ENCODE results near the gene ZNF195.
"Not testable (repeated sequence)": the region's sequence is repeated elsewhere in the genome, so short reads cannot be mapped to it uniquely, and the experiment has no call there.

ZNF195 gene

DNA sequence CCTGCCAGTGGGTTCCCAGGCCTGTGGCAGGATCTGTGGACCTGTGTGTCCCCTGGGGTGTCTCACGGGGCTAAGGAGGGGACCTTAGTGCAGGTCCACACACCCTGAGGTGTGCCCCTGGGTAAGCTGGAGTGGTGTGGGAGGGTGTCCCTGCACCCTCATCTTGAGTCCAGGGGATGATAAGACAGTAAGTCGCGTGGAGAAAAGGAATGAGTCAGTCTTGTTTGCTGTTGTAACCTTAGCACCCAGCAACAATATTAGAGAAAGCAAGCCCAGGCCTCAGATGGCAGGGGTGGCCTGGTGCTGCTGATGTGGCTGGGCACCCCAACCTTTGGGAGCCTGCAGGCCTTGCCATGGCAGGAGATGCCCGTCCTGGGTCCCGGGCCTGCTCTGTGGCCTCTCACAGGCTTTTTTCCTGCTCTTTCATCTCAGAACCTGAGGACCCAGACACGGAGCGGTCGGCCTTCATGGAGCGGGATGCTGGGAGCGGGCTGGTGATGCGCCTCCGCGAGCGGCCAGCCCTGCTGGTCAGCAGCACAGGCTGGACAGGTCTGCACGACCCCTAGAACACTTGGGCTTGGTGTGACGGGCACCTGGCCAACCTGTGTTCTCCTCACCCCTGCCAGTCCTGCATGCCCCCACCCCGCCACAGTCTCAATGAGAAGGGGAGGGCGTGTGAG lies 23.4 kb upstream of the ZNF195 start:
- DNase-seq, result not testable (repeated sequence)

DNA sequence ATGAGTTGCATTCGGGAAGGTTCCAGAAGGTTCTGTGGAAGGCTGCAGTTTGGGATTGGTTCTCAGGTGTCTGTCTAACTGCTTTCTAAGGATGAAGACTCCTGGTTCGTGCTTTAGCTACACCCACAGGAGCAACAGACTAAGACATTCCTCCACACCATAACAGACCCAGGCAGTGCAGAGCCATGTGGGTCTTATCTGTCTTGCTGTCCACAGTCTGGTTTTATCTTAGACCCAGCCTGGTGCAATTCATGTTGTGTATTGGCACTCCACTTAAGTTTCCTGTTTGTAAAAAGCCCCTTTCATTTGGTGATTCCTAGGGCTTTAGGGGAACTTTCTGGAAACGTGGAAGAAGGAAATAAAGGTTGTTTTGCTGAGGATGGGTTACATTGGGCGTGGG lies 22.1 kb upstream of the ZNF195 start:
- DNase-seq, result not testable (repeated sequence)

DNA sequence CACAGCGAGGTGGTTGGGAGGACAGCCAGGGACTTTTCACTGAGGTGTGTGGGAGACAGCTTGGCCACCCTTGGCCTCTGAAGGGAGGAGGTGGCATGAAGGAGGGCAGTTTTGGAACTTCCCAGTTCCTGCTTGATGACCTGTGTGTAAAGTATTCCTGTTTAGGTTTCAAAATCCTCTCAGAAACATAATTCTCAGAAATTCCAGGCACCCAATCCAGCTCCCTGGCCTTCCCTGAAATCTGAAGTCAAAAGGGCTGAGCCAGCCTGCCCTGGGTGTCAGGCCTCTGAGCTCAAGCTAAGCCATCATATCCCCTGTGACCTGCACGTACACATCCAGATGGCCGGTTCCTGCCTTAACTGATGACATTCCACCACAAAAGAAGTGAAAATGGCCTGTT lies 19.6 kb upstream of the ZNF195 start:
- not testable (repeated sequence) for DNase-seq

DNA sequence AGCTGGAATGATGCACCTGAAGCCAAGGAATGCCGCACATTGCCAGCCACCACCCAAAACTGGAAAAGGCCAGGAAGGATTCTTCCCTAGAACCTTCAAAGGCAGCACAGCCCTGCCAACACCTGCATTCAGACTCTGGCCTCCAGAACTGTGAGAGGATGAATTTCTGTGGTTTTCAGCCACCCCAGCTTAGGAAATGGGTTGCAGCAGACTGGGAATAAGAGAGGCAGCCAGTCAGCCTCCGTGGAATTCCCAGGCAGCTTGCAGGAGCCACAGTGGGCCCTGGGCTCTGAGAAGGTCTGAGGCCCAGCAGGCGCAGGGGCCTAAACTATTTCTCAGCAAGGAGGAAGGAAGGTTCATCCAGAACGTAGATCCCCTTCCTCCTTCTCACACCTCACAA lies 19.2 kb upstream of the ZNF195 start:
- DNase-seq, result not testable (repeated sequence)

DNA sequence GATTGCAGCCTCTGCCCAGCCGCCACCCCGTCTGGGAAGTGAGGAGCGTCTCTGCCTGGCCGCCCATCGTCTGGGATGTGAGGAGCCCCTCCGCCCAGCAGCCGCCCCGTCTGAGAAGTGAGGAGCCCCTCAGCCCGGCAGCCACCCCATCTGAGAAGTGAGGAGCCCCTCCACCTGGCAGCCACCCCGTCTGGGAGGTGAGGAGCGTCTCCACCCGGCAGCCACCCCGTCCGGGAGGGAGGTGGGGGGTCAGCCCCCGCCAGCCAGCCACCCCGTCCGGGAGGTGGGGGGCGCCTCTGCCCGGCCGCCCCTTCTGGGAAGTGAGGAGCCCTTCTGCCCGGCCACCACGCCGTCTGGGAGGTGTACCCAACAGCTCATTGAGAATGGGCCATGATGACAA lies 18.3 kb upstream of the ZNF195 start:
- not testable (repeated sequence) for DNase-seq

DNA sequence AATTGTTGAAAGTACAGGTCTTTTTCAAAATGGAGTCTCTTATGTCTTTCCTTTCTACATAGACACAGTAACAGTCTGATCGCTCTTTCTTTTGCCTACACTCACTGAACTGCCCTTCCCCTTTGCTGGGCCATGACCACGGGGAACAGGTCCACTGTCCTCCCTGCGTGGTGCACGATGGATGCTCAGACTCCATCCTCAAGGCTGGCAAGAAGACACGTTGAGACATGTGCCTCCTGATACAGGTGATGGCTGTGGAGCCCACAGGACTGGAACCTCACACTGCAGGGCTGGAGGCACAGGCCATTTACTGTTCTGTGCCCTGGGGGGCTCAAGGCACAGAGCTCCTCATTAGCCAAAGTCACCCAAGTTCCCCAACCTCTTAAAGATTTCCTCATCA lies 16.5 kb upstream of the ZNF195 start:
- not testable (repeated sequence) for DNase-seq

- DNase-seq, result not testable (repeated sequence)
Observed at GRCh38 chr11:3394956-3395355, 16.0 kb upstream of the ZNF195 start.

DNA sequence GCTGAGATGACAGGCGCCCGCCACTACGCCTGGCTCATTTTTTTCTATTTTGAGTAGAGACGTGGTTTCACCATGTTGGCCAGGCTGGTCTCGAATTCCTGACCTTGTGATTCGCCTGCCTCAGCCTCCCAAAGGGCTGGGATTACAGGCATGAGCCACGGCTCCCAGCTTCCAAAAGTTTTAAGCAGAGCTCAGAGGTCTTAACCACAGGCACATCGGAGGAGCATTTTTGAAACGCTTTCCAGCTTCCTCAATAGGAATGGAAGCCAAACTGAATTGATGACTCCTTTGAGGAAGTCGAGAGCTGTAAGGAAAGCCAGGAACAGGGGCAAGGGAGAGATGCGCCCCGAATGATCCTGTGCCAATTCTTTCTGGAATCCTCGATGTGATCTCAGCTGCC lies 14.5 kb upstream of the ZNF195 start:
- not testable (repeated sequence) for DNase-seq

GRCh38 chr11:3382613-3383285 lies 3.8 kb upstream of the ZNF195 start:
- no peak for DNase-seq

DNA sequence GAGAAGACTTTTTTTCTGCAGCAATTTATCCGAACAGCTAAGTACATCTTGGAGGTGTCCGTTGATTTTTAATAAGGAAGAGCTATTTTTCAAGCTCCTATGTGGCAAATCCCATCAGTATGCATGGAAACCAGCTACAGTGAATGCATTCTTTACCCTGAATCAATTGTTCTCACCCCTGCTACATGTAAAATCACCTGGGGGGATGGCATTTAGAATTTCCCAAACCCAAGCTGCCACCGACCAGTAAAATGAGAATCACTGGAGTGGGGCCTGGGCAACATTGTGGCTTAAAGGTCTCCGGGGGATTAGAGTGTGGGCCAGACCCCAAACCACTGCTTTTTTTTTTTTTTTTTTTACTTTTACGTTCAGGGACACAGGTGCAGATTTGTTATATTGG lies 2.8 kb upstream of the ZNF195 start:
- no peak for DNase-seq

- no peak for DNase-seq
Observed at GRCh38 chr11:3380706-3381545, 2.0 kb upstream of the ZNF195 start.

GRCh38 chr11:3375552-3375951 lies 3.4 kb downstream of the ZNF195 start:
- no peak for DNase-seq

DNA sequence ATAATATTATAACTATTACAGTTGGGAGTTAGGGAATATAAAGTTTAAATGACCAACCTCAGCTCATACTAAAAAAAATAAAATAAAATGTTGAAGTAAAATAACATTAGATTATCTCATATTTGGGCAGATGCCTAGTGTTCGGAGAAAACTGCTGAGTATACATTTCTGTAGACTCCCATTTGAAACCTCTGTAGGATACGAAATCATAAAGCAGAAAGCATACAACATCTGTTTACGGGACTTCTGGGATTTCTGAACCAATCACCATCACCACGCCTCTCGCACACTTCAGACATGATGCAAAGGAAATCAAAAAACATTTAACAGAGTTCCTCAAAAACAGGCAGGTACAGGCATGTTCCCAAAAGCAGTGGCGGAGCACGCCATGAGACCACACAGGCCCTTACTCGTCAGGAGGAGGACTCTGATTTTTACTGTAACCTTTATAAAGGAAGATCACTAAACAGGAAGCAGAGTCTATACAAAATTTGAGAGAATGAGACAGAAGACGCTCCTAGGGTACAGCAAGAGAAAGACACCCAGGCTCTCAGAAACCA lies 8.6 kb downstream of the ZNF195 start:
- no peak for DNase-seq

- no peak for DNase-seq
Observed at GRCh38 chr11:3369366-3369765, 9.6 kb downstream of the ZNF195 start.

DNA sequence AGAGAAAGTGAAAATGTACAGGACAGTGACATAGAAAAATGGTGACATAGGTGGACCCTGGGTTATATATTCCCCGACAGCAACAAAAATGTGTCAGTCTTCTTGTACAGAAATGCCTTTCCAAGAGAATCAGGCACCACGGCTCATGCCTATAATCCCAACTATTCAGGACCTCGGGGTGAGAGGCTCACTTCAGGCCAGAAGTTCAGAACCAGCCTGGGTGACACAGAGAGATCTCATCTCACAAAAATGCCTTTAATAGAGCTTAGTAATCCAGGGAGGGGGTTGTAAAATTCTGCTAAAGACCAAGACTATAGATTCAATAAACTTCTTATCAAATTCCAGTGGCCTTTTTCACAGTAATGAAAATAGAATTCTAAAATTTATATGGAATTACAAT lies 10.7 kb downstream of the ZNF195 start:
- DNase-seq, result no peak

DNA sequence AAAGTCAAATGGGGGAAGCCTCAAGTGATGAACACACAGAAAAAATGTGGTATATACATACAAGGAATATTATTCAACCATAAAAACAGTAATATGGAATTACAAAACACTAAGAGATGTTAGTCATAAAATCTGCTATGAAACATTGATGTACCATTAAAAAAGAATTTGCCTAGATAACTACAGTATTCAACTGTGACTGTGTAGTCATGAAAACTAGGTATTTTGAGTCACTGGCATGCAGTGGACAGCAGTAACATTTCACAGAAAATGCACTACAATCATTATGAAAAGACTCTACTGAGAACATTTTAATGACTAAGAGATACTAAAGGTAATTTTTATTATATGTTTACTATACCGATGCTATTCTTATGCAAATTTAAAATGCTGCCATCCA lies 11.7 kb downstream of the ZNF195 start:
- DNase-seq, result no peak

DNA sequence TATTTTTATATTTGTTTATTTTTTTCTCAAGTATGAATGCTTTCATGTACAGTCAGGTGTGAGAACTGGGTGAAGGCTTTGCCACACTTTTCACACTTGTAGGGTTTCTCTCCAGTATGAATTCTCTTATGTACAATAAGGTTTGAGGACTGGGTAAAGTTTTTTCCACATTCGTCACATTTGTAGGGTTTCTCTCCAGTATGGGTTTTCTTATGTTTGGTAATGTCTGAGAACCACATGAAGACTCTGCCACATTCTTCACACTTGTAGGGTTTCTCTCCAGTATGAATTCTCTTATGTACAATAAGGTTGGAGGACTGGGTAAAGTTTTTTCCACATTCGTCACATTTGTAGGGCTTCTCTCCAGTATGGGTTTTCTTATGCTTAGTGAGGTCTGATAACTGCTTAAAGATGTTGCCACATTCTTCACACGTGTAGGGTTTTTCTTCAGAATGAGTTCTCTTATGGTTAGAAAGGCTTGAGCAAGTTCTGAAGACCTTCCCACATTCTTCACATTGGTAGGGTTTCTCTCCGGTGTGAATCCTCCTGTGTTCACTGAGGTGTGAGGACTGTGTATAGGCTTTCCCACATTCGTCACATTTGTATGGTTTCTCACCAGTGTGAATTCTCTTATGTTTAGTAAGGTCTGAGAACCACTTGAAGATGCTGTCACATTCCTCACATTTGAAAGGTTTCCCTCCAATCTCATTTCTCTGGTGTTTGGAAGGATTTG lies 19.7 kb downstream of the ZNF195 start:
- DNase-seq, result no peak

DNA sequence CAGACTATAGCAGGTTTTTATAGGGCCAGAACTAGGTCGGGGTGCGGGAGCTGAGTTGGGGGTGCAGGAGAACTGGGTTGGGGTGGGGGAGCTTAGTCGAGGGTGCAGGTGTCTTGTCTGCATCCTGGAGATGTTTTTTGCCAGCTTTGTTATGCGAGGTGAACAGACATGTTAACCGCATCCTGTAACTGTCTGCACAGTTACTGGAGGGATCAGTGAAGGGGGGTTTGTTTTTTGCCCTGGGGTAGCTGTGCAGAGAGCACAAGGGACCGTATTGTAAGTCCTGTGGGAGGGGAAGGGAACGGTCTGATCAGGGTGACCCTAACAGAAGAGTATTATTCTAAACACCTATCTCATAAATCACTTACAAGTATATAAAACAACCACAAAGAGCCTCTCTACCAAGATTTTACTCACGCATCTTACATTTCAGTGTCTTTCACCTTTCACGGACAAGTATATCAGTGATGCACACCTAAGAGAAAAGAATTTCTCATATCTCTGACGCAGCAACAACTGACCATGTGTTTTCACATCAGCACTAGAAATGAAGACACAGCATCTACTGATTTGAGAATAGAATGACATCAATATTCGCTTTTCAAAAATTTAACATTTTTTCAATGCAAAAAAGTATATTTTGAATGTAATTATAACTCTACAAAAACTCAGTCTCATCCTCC lies 20.8 kb downstream of the ZNF195 start:
- DNase-seq, result no peak

DNA sequence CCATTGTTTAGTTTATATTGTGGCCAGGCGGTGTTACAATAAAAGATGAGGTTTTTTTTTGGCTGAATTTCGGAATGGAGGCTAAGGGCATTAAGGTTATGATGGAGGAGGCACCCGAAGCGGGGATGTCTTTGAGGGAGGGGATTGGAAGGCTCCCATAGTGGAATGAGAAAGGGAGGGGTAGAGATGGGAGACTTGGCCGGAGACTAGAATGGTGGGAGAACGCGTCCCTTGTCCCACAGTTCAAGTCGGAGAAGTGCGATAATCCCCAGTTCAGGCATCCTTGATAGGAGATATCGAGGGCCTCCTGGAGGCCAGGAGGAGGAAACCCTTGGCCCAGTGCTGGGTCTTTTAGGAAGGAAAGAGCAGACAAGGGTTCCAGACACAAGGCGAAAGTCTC lies 21.6 kb downstream of the ZNF195 start:
- DNase-seq, result no peak

DNA sequence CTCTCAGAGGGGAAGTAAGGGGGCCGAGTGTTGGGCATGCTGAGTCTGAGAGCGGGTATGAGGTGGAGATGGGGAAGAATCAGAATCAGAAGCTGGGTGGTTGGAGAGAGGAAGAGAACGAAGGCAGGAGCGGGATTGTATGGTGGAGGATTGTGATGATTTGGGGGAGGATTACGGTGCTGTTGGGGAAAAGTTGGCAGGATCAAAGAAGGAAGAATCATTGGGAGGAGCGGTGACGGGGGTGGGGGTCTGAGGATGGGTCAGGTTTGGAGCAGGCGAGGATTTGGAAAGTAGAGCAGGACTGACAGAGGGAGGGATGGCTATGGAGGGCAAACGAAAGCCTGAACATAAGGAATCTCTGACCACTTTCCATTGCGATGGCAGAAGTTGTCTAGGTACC lies 22.1 kb downstream of the ZNF195 start:
- no peak for DNase-seq

DNA sequence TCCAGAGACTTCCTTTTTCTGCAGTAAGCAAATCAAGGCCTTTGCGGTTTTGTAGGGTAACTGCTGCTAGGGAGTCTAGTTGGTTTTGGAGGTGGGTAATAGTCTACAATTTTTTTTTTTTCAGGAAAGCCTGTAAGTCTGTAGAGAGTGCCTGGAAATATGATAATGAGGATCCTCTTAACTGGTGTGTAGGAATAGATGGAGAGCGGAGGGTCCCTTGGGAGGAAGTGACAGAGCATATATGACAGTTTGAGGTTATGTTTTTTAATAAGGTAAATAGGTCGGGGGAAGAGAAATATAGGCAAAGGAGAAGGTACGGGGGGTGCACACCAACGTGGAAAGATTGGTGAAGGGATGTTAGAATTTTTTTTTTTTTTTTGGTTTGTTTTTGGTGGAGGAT lies 25.9 kb downstream of the ZNF195 start:
- DNase-seq, result no peak

- no peak for DNase-seq
Observed at GRCh38 chr11:3347127-3347526, 31.8 kb downstream of the ZNF195 start.
